Dermis microvascular lymphatic vessel endothelial cell (primary cell): Measurements from ENCODE around the gene TARS2. TPM values are rescaled to one million over a fixed set of nuclear protein-coding genes. Genes with fewer than 3 reads are reported as not detected.

ENCODE experiments used
- DNase-seq, 2 donors: peaks; one replicate each; pipeline versions ENCODE4 v3.0.0 to v3.0.0-alpha.2; 2010; ENCODE audit warnings: low read depth in 2 of 2
- total RNA-seq: library from RNA; depleted of rRNA; stranded (reverse); fragments of >200 nt; gene quantifications from 2 replicates; pipeline ENCODE4 v1.2.1, GENCODE V29; 2014

Gene TARS2
- total RNA-seq, 1 donor from 2014 or later = 9.5 TPM

GRCh38 chr1:150555198-150555970 is 68.2 kb downstream of the TARS2 start:
- DNase-seq = no peak

GRCh38 chr1:150555971-150556865 is 69.0 kb downstream of the TARS2 start:
- DNase-seq = no peak

GRCh38 chr1:150557065-150557600 is 69.9 kb downstream of the TARS2 start:
- no peak for DNase-seq

Other genes with a start within 250 kb of the TARS2 start
- not detected in 2 replicates for gene CA14, start 229.6 kb upstream of the TARS2 start, total RNA-seq
- gene APH1A, start 218.4 kb upstream of the TARS2 start, total RNA-seq = 139 and 159 TPM in 2 replicates
- 8.1 and 11.8 TPM in 2 replicates for gene C1orf54, start 214.6 kb upstream of the TARS2 start, total RNA-seq
- gene CIART, start 204.9 kb upstream of the TARS2 start, total RNA-seq = 0.77 and 2.0 TPM in 2 replicates
- 39.4 and 47.4 TPM in 2 replicates for gene MRPS21, start 193.6 kb upstream of the TARS2 start, total RNA-seq
- gene PRPF3, start 165.9 kb upstream of the TARS2 start, total RNA-seq = 25.3 and 25.9 TPM in 2 replicates
- 7.0 and 8.7 TPM in 2 replicates for gene RPRD2, start 123.3 kb upstream of the TARS2 start, total RNA-seq
- gene ECM1, start 20.7 kb downstream of the TARS2 start, total RNA-seq = under 0.01 TPM in 2 replicates
- gene FALEC, start 28.3 kb downstream of the TARS2 start, total RNA-seq = not detected in 2 replicates
- gene ADAMTSL4, start 62.0 kb downstream of the TARS2 start, total RNA-seq = 0.13 and 0.25 TPM in 2 replicates
- gene MCL1, start 92.2 kb downstream of the TARS2 start, total RNA-seq = 149 and 187 TPM in 2 replicates
- 78.8 and 95.8 TPM in 2 replicates for gene ENSA, start 142.2 kb downstream of the TARS2 start, total RNA-seq
- 10.7 and 10.9 TPM in 2 replicates for gene GOLPH3L, start 209.7 kb downstream of the TARS2 start, total RNA-seq
- not detected in 2 replicates for gene HORMAD1, start 233.5 kb downstream of the TARS2 start, total RNA-seq